GM19463 (cell line): ENCODE measurements around the gene PAK4.
"Not testable (repeated sequence)": the region's sequence is repeated elsewhere in the genome, so short reads cannot be mapped to it uniquely, and the experiment has no call there.

Experiments
- ATAC-seq: cut with Tn5 transposase; IDR thresholded peaks from one replicate; pipeline ENCODE4 v1.9.1; 2021; ENCODE audit warnings: mild to moderate bottlenecking, moderate library complexity; ENCODE audit not compliant: unreplicated experiment

The PAK4 gene

GRCh38 chr19:39125554-39126311 lies at the start of gene PAK4:
Gene PAK4, plus strand, starts transcription at chr19:39125786. Its CDS starts 43,768 bp downstream, at chr19:39169554.
- peak; percentile 98 for ATAC-seq

- ATAC-seq, result no peak
These were observed 48.3 kb upstream of the PAK4 start for GRCh38 chr19:39077323-39077722.

- no peak for ATAC-seq
These were observed 47.0 kb upstream of the PAK4 start for GRCh38 chr19:39078436-39079200.

- ATAC-seq, result no peak
These were observed 45.2 kb upstream of the PAK4 start for GRCh38 chr19:39080431-39080830.

GRCh38 chr19:39082167-39082566 lies 43.4 kb upstream of the PAK4 start:
- ATAC-seq, result no peak

- ATAC-seq, result no peak
These were observed 42.6 kb upstream of the PAK4 start for GRCh38 chr19:39082745-39083598.

GRCh38 chr19:39083599-39083982 lies 42.0 kb upstream of the PAK4 start:
- no peak for ATAC-seq

- ATAC-seq, result no peak
These were observed 41.4 kb upstream of the PAK4 start, which contains the start of gene ACP7 for GRCh38 chr19:39083983-39084731. Gene ACP7, plus strand, starts transcription at chr19:39084368. Its CDS starts 902 bp downstream, at chr19:39085270.

- no peak for ATAC-seq
These were observed 40.9 kb upstream of the PAK4 start for GRCh38 chr19:39084732-39085080.

GRCh38 chr19:39085392-39085791 lies 40.2 kb upstream of the PAK4 start:
- no peak for ATAC-seq

- ATAC-seq, result no peak
These were observed 39.2 kb upstream of the PAK4 start for GRCh38 chr19:39086386-39086785.

GRCh38 chr19:39087907-39088686 lies 37.5 kb upstream of the PAK4 start:
- no peak for ATAC-seq

GRCh38 chr19:39090016-39090415 lies 35.6 kb upstream of the PAK4 start:
- not testable (repeated sequence) for ATAC-seq

- no peak for ATAC-seq
These were observed 34.7 kb upstream of the PAK4 start for GRCh38 chr19:39090881-39091280.

- ATAC-seq, result not testable (repeated sequence)
These were observed 29.6 kb upstream of the PAK4 start for GRCh38 chr19:39095799-39096540.

GRCh38 chr19:39097299-39097698 lies 28.3 kb upstream of the PAK4 start:
- ATAC-seq, result no peak

GRCh38 chr19:39097721-39098120 lies 27.9 kb upstream of the PAK4 start:
- ATAC-seq, result no peak

GRCh38 chr19:39098365-39099269 lies 27.0 kb upstream of the PAK4 start:
- ATAC-seq, result no peak
